Endothelial cell (in vitro differentiated cells): ENCODE results near the gene BPIFB1. TPM values are rescaled to one million over a fixed set of nuclear protein-coding genes. Genes with fewer than 3 reads are reported as not detected.

Experiments
- DNase-seq: peaks from one replicate; pipeline ENCODE4 v3.0.0; 2021; ENCODE audit warnings: low spot score
- H3K27ac Mint-ChIP-seq: one replicate; pipeline ENCODE4 v1.8.0; 2021; ENCODE audit warnings: mixed read lengths, inconsistent platforms; ENCODE audit not compliant: unreplicated experiment
- H3K27me3 Mint-ChIP-seq: one replicate; pipeline ENCODE4 v1.8.0; 2021; ENCODE audit warnings: mild to moderate bottlenecking, moderate library complexity, mixed read lengths, inconsistent platforms; ENCODE audit not compliant: unreplicated experiment
- H3K36me3 Mint-ChIP-seq: one replicate; pipeline ENCODE4 v1.8.0; 2021; ENCODE audit warnings: mild to moderate bottlenecking, low read depth, mixed read lengths, inconsistent platforms; ENCODE audit not compliant: unreplicated experiment
- H3K4me1 Mint-ChIP-seq: one replicate; pipeline ENCODE4 v1.8.0; 2021; ENCODE audit warnings: mild to moderate bottlenecking, mixed read lengths, inconsistent platforms; ENCODE audit not compliant: unreplicated experiment
- H3K4me3 Mint-ChIP-seq: one replicate; pipeline ENCODE4 v1.8.0; 2021; ENCODE audit warnings: mild to moderate bottlenecking, mixed read lengths, inconsistent platforms; ENCODE audit not compliant: unreplicated experiment
- H3K9me3 Mint-ChIP-seq: one replicate; pipeline ENCODE4 v1.8.0; 2021; ENCODE audit warnings: mixed read lengths, inconsistent platforms; ENCODE audit not compliant: unreplicated experiment
- CTCF ChIP-seq: fragments of 200-600 bp; sonication (generic); IDR thresholded peaks from one replicate; pipeline ENCODE4 v1.5.0; 2021; ENCODE audit warnings: antibody characterized with exemption; ENCODE audit not compliant: unreplicated experiment
- total RNA-seq: library from RNA; stranded (reverse); fragmentation: NEBNext Ultra II Directional; extraction: Animal tissue kit (Norgen Biotek cat#: 25700); gene quantifications from one replicate; pipeline ENCODE4 v1.2.1, GENCODE V29; 2021; ENCODE audit not compliant: unreplicated experiment

The BPIFB1 gene
- total RNA-seq, 1 donor from 2014 or later: not detected

- Mint-ChIP-seq H3K9me3 (no peaks in the 10 kb centered on the region), H3K36me3 (no peaks in the 10 kb centered on the region), H3K27me3 (peaks cover 1% of the 10 kb centered on the region), H3K4me1 (no peaks in the 10 kb centered on the region), H3K4me3 (no peak overlapping the region), H3K27ac (no peak overlapping the region)
- no peak for TF ChIP-seq CTCF
- DNase-seq: no peak
Observed at GRCh38 chr20:33257237-33257636, 25.8 kb upstream of the BPIFB1 start.

GRCh38 chr20:33259371-33259770 lies 23.6 kb upstream of the BPIFB1 start:
- H3K27me3 Mint-ChIP-seq: peaks cover 5% of the 10 kb centered on the region
- H3K4me1 Mint-ChIP-seq: no peaks in the 10 kb centered on the region
- no peak overlapping the region for H3K4me3 Mint-ChIP-seq
- H3K36me3 Mint-ChIP-seq: no peaks in the 10 kb centered on the region
- H3K9me3 Mint-ChIP-seq: no peaks in the 10 kb centered on the region
- DNase-seq: no peak
- TF ChIP-seq CTCF: no peak
- no peak overlapping the region for H3K27ac Mint-ChIP-seq

- Mint-ChIP-seq H3K27me3 (peaks cover 5% of the 10 kb centered on the region), H3K4me3 (no peak overlapping the region), H3K36me3 (no peaks in the 10 kb centered on the region), H3K9me3 (no peaks in the 10 kb centered on the region), H3K4me1 (no peaks in the 10 kb centered on the region), H3K27ac (no peak overlapping the region)
- TF ChIP-seq CTCF: no peak
- DNase-seq: no peak
Observed at GRCh38 chr20:33261465-33261864, 21.5 kb upstream of the BPIFB1 start.

- no peaks in the 10 kb centered on the region for H3K4me1 Mint-ChIP-seq
- peak; percentile 55 for DNase-seq
- no peaks in the 10 kb centered on the region for H3K9me3 Mint-ChIP-seq
Observed at GRCh38 chr20:33262658-33263065, 20.4 kb upstream of the BPIFB1 start.

GRCh38 chr20:33263784-33264183 lies 19.2 kb upstream of the BPIFB1 start:
- no peak overlapping the region for H3K27ac Mint-ChIP-seq
- H3K4me1 Mint-ChIP-seq: no peaks in the 10 kb centered on the region
- H3K4me3 Mint-ChIP-seq: no peak overlapping the region
- H3K27me3 Mint-ChIP-seq: peaks cover 7% of the 10 kb centered on the region
- no peaks in the 10 kb centered on the region for H3K9me3 Mint-ChIP-seq
- no peak for DNase-seq
- no peak for TF ChIP-seq CTCF
- no peaks in the 10 kb centered on the region for H3K36me3 Mint-ChIP-seq

More at GRCh38 chr20:33262658-33263065, 20.4 kb upstream of the BPIFB1 start:
- Mint-ChIP-seq H3K27me3 (peaks cover 7% of the 10 kb centered on the region), H3K27ac (no peak overlapping the region), H3K36me3 (no peaks in the 10 kb centered on the region), H3K4me3 (no peak overlapping the region)
- TF ChIP-seq CTCF: no peak
